Loucy (cell line): ENCODE data around the gene GRIP2.

Source experiments
- H2AFZ ChIP-seq: fragments of 200-600 bp; sonication (generic); 2 replicates; pipeline ENCODE4 v1.6.0; 2016; ENCODE audit warnings: antibody characterized with exemption, mild to moderate bottlenecking, low read length, moderate library complexity
- H3F3A ChIP-seq: fragments of 200-600 bp; 2 replicates; pipeline ENCODE4 v1.6.0; 2016; ENCODE audit warnings: antibody characterized with exemption, low read depth, mild to moderate bottlenecking
- H3K27me3 ChIP-seq: fragments of 200-600 bp; sonication (generic); 2 replicates; pipeline ENCODE4 v1.6.1; 2014; ENCODE audit warnings: low read length, mild to moderate bottlenecking; ENCODE audit not compliant: insufficient read depth, poor library complexity, severe bottlenecking
- H3K36me3 ChIP-seq: fragments of 200-600 bp; sonication (generic); 2 replicates; pipeline ENCODE4 v1.6.1; 2016; ENCODE audit warnings: low read length; ENCODE audit not compliant: insufficient read depth
- H3K4me1 ChIP-seq: fragments of 200-600 bp; sonication (generic); 2 replicates; pipeline ENCODE4 v1.5.1; 2014; ENCODE audit warnings: low read length, mild to moderate bottlenecking; ENCODE audit not compliant: insufficient read depth, poor library complexity, severe bottlenecking
- H3K4me2 ChIP-seq: fragments of 200-600 bp; sonication (generic); 2 replicates; pipeline ENCODE4 v1.6.0; 2014; ENCODE audit warnings: antibody characterized with exemption, low read length, low read depth, mild to moderate bottlenecking; ENCODE audit not compliant: poor library complexity, severe bottlenecking
- H3K4me3 ChIP-seq: fragments of 200-600 bp; sonication (generic); 2 replicates; pipeline ENCODE4 v1.5.1; 2014; ENCODE audit warnings: low read length, mild to moderate bottlenecking, mixed read lengths; ENCODE audit not compliant: poor library complexity, severe bottlenecking
- H3K79me2 ChIP-seq: fragments of 200-600 bp; sonication (generic); 2 replicates; pipeline ENCODE4 v1.6.1; 2014; ENCODE audit warnings: low read length; ENCODE audit not compliant: insufficient read depth
- H3K9ac ChIP-seq: fragments of 200-600 bp; sonication (generic); 2 replicates; pipeline ENCODE4 v1.6.0; 2014; ENCODE audit warnings: mild to moderate bottlenecking, low read depth, low read length, moderate library complexity; ENCODE audit not compliant: poor library complexity, severe bottlenecking
- H3K9me2 ChIP-seq: fragments of 200-600 bp; sonication (generic); replicated peaks from 2 replicates; pipeline ENCODE4 v1.6.1; 2016; ENCODE audit warnings: low read depth, low read length, mixed read lengths
- H3K9me3 ChIP-seq: fragments of 200-600 bp; sonication (generic); 2 replicates; pipeline ENCODE4 v1.6.1; 2014; ENCODE audit warnings: mild to moderate bottlenecking, antibody characterized with exemption, low read length, low read depth; ENCODE audit not compliant: insufficient read depth
- H4K20me1 ChIP-seq: fragments of 200-600 bp; sonication (generic); 2 replicates; pipeline ENCODE4 v1.6.0; 2014; ENCODE audit warnings: antibody characterized with exemption, low read length, mild to moderate bottlenecking; ENCODE audit not compliant: insufficient read depth, poor library complexity, severe bottlenecking
- CTCF ChIP-seq: fragments of 200-600 bp; sonication (generic); conservative IDR thresholded peaks from 2 replicates; pipeline ENCODE4 v1.5.1; 2014; ENCODE audit warnings: mild to moderate bottlenecking, antibody characterized with exemption, low read length
- EZH2phosphoT487 ChIP-seq: fragments of 200-600 bp; IDR thresholded peaks from 2 replicates; pipeline ENCODE4 v1.6.1; 2018; ENCODE audit warnings: antibody characterized with exemption, mild to moderate bottlenecking, moderate library complexity, borderline replicate concordance

GRIP2 gene

DNA sequence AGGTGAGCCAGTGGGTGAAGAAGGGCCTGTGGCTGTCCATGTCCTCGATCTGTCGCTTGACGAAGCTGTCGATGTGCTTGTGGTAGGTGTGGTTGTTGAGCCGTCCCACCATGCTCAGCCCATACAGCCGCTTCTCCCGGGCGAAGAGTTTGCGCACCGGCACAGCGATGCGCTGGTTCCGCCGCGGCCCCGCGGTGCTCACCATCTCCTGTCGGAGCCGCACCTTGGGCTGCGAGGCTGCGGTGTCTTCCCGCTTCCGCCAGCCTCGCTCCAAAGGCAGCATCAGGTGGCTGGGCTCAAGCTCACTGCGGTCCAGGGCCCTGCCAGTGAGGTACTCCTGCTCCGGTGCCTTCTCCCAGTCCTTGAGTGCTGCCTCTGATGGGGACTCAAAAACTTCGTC lies 34.0 kb upstream of the GRIP2 start:
- Histone ChIP-seq H3K9me2 (no peaks in the 10 kb centered on the region), H3K4me1 (peaks cover 7% of the 10 kb centered on the region), H3K36me3 (no peaks in the 10 kb centered on the region), H3K4me2 (no peak overlapping the region), H2AFZ (no peak overlapping the region), H3K9ac (no peak overlapping the region), H3K27me3 (no peaks in the 10 kb centered on the region), H3K9me3 (no peaks in the 10 kb centered on the region), H3F3A (no peaks in the 10 kb centered on the region), H3K79me2 (no peaks in the 10 kb centered on the region), H3K4me3 (no peak overlapping the region), H4K20me1 (no peaks in the 10 kb centered on the region)
- no peak for TF ChIP-seq CTCF
- no peak for TF ChIP-seq EZH2phosphoT487

DNA sequence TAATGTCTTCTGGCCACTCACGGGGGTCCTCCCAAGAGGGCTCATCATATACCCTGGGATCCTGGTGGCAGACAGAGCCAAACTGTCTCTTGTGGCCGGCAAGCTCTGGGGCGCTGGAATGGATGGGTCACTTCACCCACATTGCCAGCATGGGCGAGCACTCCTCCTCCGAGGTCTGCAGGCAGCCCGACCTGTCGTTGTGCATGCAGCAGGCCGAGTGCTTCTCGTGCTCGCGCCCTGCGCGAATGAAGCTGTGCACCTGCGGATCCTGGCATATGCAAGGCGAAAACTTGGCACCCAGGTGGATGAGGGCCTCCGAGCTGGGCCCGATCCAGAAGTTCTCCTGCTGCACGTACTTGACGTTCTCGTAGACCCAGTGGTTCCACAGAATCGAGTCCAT lies 33.6 kb upstream of the GRIP2 start:
- Histone ChIP-seq H3K4me1 (peaks cover 7% of the 10 kb centered on the region), H3K9me3 (no peaks in the 10 kb centered on the region), H3K79me2 (no peaks in the 10 kb centered on the region), H3K36me3 (no peaks in the 10 kb centered on the region), H3K27me3 (no peaks in the 10 kb centered on the region), H2AFZ (no peak overlapping the region), H3K9ac (no peak overlapping the region), H3F3A (no peaks in the 10 kb centered on the region), H3K4me2 (no peak overlapping the region), H3K9me2 (no peaks in the 10 kb centered on the region), H4K20me1 (no peaks in the 10 kb centered on the region), H3K4me3 (no peak overlapping the region)
- TF ChIP-seq EZH2phosphoT487 (no peak), CTCF (no peak)

GRCh38 chr3:14570864-14571263 lies 30.7 kb upstream of the GRIP2 start:
- H3K27me3 ChIP-seq, result no peaks in the 10 kb centered on the region
- no peaks in the 10 kb centered on the region for H3K9me2 ChIP-seq
- H2AFZ ChIP-seq, result no peak overlapping the region
- peaks cover 13% of the 10 kb centered on the region for H3K4me1 ChIP-seq
- no peak overlapping the region for H3K4me2 ChIP-seq
- H3K9me3 ChIP-seq, result no peaks in the 10 kb centered on the region
- TF ChIP-seq CTCF (no peak), EZH2phosphoT487 (no peak)
- H3K9ac ChIP-seq, result no peak overlapping the region
- no peaks in the 10 kb centered on the region for H4K20me1 ChIP-seq
- H3F3A ChIP-seq, result no peaks in the 10 kb centered on the region
- H3K36me3 ChIP-seq, result no peaks in the 10 kb centered on the region
- H3K4me3 ChIP-seq, result no peak overlapping the region
- H3K79me2 ChIP-seq, result no peaks in the 10 kb centered on the region
